NCI-H345 (cell line): ENCODE measurements around the gene TRIB2.

Source experiments
- DNase-seq: peaks from one replicate; lab custom pipeline; 2025; lab: John Stamatoyannopoulos, UW

TRIB2 gene

GRCh38 chr2:12700989-12701388 is 15.7 kb upstream of the TRIB2 start:
- DNase-seq = no peak

- no peak for DNase-seq
Observed at GRCh38 chr2:12701786-12702167, 15.0 kb upstream of the TRIB2 start.

- DNase-seq = peak; percentile 82
Observed at GRCh38 chr2:12702168-12703121, 14.3 kb upstream of the TRIB2 start.

GRCh38 chr2:12704378-12704777 is 12.4 kb upstream of the TRIB2 start:
- DNase-seq = no peak

- DNase-seq = no peak
Observed at GRCh38 chr2:12705230-12705629, 11.5 kb upstream of the TRIB2 start.

DNA sequence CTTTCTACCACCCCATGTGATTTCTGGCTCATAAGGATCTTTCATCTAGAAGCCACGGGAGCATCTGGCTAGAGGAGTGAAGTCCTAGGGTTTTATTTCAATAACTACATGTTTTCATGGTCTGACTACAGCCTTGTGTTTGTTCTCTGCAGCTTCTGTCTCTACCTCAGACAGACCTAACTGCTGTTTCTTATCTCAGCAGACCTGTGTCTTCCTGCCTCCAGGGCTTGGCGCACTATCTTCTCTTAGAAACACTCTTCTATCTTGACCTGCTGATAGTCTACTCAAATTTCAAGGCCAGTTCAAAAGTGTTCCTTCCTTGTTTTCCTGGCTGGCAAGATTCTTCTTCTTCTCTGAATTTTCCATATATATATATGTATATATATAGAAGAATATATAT is 11.0 kb upstream of the TRIB2 start:
- DNase-seq = no peak

- no peak for DNase-seq
Observed at GRCh38 chr2:12708508-12709206, 8.1 kb upstream of the TRIB2 start.

DNA sequence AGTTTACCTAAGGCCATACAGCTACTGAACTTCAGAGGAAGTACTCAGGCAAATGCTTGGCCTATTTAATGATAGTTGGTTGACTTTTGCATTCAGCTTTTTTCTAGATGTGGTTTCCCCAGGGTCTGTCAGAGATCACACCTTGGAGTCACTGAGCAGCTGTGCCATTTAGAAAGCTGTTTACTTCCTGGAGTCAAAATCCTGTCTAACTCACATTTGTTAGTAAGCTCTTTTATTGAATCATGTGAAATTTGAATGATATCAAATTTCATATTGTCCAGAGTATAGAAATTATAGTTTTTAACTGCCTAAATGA is 7.6 kb upstream of the TRIB2 start:
- DNase-seq = no peak

- no peak for DNase-seq
Observed at GRCh38 chr2:12710301-12710700, 6.4 kb upstream of the TRIB2 start.

DNA sequence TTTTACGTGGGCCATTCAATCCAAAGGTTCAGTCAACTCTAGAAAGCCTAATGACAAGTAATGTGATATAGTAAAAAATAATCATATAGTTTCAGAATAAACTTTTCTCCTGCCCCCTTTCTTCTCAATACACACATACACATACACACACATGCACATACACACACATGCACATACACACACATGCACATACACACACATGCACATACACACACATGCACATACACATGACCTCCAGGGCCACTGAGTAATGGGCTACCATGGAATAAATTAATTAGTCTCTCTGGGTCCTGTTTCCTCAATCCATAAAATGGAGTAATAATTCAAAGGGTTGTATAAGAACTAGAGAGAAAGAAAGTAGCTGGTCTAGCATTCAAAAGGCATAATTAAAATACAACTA is 5.4 kb upstream of the TRIB2 start:
- no peak for DNase-seq

DNA sequence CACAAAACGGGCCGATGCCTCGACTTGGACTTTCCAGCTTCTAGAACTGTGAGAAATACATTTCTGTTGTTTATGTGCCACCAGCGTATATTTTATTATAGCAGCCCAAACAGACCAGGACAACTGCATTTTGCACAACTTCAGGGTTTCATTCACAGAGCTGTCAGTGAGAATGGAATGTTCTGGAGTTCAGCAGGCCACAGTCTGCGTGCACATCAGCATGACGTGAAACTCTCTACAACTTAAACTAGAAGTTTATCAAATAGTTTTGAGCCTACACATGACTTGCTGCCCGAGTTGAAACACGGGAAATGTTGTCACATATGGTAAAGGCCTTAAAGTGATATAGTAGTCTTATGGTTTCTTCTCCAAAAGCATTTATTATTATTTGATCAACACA is 3.9 kb upstream of the TRIB2 start:
- no peak for DNase-seq

DNA sequence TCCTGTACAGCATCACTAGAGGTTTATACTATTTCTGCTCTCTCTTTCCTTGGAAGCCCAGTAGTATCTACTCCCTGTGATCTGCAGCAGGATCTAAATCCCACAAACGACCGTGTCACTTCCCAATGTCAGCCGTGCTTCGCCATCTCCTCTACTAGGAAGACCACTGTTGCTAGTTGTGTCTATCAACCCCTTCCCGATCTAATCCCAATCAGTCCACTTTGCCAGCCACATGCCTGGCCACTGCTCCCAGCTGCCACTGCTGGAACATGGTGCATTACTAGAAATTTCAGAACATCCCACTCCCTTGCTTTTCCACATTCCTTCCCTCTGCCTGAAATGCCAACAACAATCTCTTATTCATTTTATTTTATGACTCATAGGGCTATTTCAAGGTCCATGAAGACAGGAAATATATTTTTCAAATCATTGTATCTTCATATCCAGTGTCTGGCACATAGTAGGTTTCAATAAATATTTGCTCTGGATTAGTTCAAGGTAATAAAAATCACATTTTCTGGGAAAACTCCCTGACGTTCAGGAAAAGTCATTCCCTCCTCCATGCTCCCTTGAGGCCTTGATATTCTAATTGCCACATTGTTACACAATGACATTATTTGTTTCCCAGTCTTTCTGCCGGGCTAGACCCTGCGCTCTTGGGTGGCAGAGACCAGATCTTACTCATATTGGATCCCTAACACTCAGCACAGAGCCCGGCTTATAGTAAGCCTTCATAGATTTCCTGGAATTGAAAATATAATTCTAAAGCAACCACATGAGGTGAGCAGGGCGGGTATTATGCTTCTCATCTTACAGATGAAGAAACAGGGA is 2.1 kb upstream of the TRIB2 start:
- DNase-seq = no peak

GRCh38 chr2:12715258-12716031 is 1.3 kb upstream of the TRIB2 start:
- no peak for DNase-seq

GRCh38 chr2:12716032-12716281 is 779 bp upstream of the TRIB2 start:
- DNase-seq = peak; percentile 80

GRCh38 chr2:12717191-12718014 is 667 bp downstream of the TRIB2 start:
- peak; percentile 77 for DNase-seq

GRCh38 chr2:12718015-12718671 is 1.4 kb downstream of the TRIB2 start:
- DNase-seq = peak; percentile 73

GRCh38 chr2:12718711-12719399 is 2.1 kb downstream of the TRIB2 start:
- peak; percentile 66 for DNase-seq

DNA sequence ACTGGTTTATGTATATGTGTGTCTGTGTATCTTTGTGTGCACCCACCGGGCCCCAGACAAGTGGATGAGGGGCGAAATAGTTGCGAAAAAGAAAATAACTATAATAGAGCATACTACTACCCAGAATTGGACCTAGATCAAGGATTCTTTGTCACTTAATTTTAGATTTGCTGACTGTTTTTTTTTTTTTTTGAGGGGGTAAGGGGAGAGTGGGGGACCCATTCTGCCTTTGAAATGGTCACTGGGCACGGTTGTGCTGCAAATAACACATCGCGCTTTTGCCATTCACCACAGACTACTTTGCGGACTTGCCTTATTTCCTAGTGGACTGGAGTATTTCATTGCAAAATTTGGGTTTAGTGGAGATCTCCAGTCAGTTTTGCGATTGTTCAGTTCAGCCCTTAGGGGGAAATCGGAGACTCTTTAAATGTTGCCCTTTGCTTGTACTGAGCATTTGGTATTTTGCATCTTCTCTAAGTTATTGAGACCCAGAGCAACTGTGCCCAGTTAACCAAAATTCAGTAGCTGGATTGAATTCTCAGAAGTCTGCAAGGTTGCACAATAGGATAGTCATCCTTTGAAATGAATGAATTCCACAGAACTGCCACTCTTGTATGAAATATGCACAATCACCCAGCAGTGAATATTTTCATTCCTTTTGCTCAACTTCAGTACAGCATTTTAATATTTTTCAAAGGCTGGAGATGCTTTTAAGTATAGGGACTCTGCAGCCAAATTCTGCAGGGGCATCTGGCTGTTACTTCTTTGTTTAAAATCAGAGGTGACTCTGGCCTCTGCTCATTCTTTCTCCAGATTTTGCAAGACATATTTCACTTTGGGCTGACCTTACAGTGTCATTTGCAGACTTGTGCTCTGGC is 2.9 kb downstream of the TRIB2 start:
- DNase-seq = no peak

- no peak for DNase-seq
Observed at GRCh38 chr2:12720278-12720620, 3.5 kb downstream of the TRIB2 start.
